ENCODE measurements around the gene TBX6. TPM values are rescaled to one million over a fixed set of nuclear protein-coding genes. Genes with fewer than 3 reads are reported as not detected.

The TBX6 gene
- polyA plus RNA-seq, 5 donors = 0.85 to 2.0 (median 1.3) TPM

- DNase-seq = no peak
Measured at GRCh38 chr16:30114411-30114810, 22.7 kb upstream of the TBX6 start.

DNA sequence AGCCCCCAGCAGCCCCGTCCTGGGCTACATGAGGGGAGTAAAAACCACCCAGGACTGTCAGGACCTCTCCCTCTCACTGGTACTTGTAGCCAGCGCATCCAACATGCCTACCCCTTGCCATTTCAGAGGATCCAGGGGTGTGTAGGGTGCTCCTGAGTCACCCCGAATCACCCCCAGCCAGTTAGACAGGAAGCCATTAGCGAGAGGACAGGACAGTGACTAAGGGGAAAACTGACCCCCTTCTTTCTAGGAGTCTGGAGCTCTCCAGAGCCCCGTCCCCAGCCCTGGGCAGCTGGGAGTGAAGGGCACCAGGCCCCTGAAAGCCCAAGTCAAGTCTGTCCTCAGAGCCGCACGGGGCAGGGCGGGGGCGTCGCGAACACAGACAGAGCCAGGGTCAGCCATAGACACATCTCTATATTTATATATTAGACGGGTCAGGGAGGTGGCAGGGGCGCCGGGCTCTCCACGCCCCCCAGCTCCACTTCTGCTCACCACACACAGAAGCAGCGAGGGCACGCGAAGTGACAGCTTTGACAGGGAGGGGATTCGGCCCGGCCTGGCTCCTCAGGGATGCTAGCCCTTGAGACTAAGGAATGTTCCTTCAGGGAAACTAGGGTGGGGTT is 22.1 kb upstream of the TBX6 start:
- no peak for DNase-seq

DNA sequence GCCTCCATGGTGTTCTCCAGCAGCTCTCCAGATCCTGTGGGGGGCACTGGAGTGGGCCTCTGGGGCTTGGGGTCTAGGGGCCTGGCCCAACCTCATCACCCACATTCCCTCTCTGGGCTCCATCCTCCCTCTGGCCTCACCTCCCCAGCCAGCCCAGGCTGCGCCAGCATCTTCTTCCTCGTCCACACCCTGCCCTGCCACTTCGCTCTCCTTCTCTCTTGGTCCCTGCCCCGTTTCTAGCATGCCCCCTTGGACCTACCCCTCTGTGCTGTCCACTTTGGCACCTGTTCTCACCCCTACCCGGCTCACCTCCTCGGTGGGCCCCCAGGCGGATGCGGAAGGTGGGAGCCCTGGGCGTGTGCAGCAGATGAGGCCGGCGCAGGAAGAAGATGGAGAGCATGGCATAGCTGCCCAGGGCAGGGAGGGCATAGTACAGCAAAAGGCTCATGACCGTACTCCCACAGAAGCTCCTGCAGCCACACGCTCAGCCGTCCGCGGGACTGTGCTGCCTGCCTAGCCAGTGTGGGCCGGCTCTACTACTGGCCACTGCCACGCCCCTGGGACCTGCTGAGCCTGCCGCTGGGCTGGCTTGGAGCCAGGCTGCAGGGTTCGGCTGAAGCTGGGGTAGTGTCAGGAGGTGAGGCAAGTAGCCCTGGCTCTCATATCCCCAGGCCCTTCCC is 21.4 kb upstream of the TBX6 start, which contains the start of gene GDPD3:
Gene GDPD3 (minus strand): TSS at position 507 of the 680 bp plus-strand sequence. CDS start 59 bp downstream, at position 448.
- no peak for DNase-seq

- DNase-seq = no peak
Measured at GRCh38 chr16:30112197-30113030, 20.7 kb upstream of the TBX6 start.

GRCh38 chr16:30110661-30111060 is 18.9 kb upstream of the TBX6 start:
- DNase-seq = no peak

DNA sequence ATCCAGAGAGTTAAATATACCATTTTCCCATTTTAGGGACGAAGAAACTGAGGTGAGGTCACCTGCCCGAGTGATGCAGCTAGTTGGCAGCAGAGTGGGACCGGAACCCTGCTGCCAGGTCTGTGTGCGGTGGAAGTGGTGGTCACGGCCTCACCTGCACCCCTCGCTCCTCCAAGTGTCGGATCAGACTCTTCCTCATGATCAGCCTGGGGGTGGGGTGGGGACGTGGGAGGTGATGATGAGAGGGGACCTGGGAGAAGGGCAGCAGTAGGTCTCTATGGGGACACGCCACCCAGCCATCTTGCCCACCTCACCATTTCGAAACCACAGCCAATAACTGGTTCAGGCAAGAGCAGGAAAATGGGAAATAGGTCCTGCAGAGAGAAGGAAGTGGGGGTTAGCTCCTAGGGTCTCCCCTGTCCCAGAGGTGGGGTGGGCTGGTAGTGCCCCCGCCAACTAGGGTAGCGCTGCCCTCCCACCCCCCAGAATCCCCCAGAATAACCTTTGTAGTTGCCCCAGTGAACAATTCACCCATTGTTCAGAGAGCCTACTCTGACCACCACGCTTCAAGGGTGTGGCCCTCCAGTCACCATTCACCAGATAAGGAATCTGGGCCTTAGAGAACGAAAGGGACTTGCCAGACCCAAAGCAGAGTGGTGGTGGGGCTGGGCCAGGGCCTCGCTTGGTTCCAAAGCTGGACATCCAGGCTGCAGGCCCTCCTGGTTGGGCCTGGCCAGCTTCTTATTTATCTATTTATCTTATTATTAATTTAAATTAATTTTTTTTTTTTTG is 16.5 kb upstream of the TBX6 start:
- DNase-seq = no peak

DNA sequence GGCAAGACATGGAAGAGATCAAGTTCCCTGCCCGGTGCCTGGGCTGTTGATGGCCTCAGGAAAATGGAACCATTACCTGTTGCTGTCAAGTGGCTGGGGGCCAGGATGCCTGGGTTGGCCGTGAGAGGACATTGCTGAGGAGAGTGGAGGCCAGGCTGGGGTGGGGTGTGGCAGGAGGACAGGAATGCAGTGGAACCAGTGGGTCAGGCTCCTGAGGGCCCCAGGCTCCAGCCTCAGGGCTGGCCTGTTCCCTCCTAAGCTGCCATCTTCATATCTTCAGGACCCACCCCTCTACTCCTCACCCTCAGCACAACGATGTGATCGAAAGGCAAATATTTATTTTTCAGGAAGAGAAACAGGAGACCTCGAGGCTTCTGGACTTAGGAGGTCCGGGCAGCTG is 12.8 kb upstream of the TBX6 start:
- DNase-seq = no peak

DNA sequence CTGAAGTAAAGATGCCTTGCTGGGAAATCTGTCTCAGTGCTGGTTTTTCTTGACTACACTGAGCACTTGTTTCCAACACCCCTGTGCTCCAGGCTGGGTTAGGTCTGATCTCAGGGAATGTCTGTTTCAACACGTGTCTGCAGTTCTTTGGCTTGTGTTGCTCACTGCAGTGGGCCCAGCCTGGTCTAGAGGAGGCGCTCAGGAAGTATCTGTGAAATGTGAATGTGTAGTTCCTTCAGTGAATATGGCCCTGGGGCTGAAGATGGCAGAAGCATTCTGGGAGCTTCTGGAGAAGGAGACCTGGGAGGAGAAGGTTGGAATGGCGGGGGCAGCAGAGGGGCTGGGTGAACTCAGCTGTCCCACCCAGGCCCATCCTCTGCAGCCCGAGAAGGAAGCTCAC is 12.4 kb upstream of the TBX6 start:
- no peak for DNase-seq

GRCh38 chr16:30096862-30097563 is 5.3 kb upstream of the TBX6 start:
- no peak for DNase-seq

DNA sequence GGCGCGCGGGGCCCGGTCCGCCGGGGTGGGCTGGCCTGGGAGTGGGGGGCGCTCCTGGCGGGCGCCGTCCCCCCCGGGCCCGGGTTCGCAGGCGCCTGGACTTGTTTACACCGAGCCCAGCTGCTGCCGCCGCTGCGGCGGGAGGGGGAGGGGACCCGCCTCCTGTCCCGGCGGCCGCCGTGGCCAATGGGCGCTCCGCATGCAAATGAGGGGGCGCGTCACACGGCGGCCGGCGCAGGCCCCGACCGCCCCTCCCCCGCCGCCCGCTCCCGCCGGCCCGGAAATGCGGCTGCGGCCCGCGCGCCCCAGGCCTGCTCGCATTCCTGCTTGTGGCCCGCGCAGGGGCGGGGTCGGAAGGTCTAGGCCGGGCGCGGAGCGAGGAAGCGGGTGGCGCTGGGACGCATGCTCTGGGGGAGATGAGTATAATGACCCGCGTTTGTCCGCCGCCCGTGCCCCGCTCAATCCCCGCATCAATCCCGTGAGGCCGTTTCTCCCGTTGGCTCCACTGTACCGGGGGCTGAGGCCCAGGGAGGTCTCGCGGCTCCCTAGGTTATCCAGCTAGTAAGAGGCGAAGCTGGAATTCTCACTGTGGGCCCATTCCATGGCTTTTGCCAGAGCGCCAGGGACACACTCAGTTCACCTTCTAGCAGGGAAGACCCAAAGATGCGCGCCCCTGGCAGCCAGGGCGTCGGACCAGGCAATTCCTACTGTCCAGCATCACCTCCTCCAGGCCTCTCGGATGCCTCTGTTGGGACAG is 4.6 kb upstream of the TBX6 start, which contains the start of gene YPEL3:
Gene YPEL3 (minus strand): TSS at position 109 of the 757 bp plus-strand sequence. CDS start 731 bp downstream, outside the sequence.
- DNase-seq = peak; percentile 86 to 90

DNA sequence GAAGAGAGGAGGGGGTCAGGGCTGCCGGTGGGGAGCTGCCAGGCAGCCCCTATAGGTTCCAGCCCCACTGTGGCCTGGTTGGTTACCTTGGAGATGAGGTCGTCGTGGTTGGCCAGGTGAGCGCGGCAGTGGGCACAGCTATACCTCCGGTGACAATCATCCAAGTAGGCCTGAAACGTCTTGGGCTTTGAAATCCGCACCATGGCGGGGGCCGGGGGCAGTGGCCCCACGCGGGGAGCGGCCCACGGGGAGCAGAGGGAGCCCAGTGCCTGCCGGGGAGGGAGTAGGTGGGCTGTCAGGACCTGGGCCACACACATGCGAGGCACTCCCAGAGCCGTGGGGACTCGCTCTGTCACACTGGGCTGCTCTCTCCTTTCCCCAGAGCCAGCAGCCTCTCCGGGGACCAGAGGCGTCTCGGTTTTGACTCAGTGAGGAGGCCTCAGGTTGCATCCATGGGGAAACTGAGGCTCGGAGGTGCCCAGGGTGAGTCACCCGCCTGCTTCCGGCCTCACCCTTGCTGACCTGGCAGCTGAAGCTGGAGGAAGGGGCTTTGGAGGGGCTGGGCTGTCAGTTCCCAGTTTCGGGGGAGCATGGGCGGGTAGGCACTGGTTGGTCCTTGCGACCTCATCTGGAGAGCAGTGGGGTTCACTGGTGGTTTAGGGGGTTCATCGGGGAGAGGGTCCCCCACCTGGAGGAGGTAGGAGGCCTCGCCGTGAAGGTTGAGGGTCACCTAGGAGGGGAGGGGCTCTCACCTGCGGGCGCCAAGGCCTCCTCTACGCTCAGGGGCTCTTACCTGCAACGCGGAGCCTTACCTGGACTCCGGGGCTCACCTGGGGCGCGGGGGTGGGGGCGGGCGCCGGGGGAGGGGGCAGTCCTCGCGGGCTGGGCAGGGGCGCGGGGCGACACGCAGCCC is 3.7 kb upstream of the TBX6 start:
- DNase-seq = no peak

DNA sequence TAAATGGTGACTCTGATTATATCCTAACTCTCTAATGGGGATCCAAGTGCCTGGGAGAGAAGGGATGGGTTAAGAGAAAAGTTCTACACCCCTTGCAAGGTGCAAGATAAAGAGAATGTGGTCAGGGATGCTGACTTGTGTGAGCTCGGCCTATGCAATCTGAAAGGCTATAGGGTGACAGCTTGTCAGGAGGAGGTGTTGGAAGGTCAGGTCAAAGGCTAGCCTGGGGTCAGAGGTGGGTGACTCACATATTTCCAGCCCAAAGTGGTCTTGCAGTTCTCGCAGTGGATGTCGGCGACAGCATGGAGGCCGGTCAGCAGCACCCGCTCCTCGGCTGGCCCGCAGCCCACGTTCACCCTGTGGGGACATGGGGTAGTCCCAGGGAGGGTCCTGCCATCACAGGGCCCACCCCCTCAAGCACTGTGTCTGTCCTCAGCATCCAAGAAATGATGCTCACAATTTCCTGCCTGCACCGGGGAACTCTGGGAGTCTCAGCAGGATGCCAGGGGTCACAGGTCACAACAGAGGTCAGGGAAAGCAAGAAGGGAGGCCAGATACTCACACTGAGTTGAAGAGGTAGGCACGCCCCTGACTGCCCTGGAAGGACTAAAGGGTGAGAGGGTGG is 2.9 kb upstream of the TBX6 start:
- no peak for DNase-seq

- DNase-seq = peak; percentile 56 to 66
Measured at GRCh38 chr16:30092373-30093010, 768 bp upstream of the TBX6 start.

DNA sequence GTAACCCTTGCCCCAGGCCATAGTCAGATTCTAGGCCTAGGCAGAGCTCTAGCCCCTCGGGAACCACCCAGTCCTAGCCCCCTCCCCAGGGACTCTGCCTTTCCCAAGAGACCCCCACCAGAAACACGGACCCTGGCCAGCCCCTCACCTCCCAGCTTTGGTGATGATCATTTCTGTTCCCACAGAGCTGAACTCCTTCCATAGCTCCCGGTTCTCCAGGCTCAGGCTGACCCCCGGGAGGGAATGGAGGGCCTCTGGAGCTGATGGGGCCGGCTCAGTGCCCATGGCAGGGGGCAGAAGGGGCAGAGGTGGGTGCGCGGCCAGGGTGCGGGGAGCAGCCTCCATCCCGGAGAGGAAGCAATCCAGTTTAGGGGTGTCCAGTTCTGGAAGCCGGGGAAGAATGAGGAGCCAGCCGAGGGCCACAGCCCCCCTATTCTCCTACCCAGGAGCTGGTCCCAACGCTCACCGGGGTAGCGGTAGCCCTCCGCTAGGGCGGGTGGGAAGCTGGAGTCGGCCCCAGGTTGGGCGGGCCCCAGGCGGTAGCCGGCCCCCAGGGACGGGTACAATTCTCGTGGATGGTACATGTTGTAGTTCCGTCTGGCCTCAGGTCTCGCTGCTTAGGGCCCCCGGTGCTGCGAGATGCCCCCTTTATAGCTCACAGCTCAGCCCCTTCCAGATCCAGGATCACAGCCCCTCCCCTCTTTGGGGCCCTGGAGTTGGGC is 953 bp downstream of the TBX6 start:
- no peak for DNase-seq

GRCh38 chr16:30088832-30089624 is 2.7 kb downstream of the TBX6 start:
- no peak for DNase-seq

DNA sequence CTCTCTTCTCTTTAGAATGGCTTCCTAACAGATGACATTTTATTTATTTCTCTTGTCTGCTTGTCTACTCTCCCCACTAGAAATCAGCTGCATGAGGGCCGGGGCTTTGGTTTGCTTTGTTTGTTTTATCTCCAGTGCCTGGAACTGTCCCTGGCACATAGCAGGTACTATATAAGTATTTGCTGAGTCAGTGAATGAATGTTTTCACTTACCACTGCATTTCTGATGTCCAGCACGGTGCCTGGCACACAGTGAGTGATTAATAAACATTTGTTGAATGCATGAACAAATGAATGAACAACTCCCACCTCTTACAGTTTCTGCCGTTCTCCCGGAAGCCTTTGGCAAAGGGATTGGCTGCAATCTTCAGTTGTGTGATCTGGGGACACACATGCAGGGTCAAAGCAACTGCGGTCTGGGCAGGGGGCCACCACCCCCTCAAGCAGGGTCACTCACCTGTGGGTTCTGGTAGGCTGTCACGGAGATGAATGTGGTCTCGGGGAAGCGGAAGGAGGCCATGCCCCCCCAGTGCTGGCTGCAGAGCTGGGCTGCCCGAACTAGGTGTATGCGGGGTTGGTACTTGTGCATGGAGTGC is 3.4 kb downstream of the TBX6 start:
- no peak for DNase-seq
